Epithelial cell of proximal tubule (primary cell): Measurements from ENCODE around the gene POLD4. TPM values are rescaled to one million over a fixed set of nuclear protein-coding genes. Genes with fewer than 3 reads are reported as not detected.
A peak's percentile ranks its signal among the peaks of the same experiment; 100 is the strongest.

ENCODE experiments used
- DNase-seq: peaks from one replicate; pipeline ENCODE4 v3.0.0-alpha.2; 2011; ENCODE audit warnings: low read depth
- H3K4me3 ChIP-seq: 2 replicates; pipeline ENCODE4 v1.5.1; 2011; ENCODE audit warnings: low read depth, mild to moderate bottlenecking, low read length
- total RNA-seq: library from RNA; depleted of rRNA; stranded (reverse); fragments of >200 nt; gene quantifications from 2 replicates; pipeline ENCODE4 v1.2.3, GENCODE V29; 2015
- TF ChIP-seq, protein P1 (sequence below): conservative IDR thresholded peaks from 2 replicates; pipeline ENCODE4 v1.5.1; 2012; ENCODE audit warnings: low read depth, mild to moderate bottlenecking, low read length

The POLD4 gene
- total RNA-seq, 1 donor from 2014 or later, result 174 TPM

DNA sequence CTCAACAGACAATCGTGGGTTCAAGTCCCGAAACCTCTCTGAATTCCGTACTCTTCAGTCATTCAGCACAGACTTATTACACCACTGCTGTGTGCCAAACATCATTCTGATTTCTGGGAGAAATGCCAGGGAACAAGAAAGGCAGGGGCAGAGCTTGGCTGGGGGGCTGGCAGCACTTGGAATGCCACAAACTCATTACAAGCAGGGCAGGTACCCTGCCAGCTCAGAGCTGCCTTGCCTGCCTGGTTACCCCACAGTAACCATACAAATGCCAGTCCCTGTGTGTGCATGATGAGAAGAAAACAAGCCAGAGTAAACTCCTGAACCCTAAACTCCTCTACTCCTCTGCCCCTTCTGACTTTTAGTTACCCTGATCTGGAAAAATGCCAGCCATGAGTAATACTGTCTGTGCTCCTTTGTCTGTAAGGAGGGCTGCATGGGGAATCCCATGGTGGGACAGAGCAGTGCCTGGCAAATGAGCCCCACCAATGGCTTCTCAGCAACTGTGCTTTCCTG, 31.6 kb upstream of the POLD4 start:
- DNase-seq, result peak; percentile 83
- TF ChIP-seq, protein P1, sequence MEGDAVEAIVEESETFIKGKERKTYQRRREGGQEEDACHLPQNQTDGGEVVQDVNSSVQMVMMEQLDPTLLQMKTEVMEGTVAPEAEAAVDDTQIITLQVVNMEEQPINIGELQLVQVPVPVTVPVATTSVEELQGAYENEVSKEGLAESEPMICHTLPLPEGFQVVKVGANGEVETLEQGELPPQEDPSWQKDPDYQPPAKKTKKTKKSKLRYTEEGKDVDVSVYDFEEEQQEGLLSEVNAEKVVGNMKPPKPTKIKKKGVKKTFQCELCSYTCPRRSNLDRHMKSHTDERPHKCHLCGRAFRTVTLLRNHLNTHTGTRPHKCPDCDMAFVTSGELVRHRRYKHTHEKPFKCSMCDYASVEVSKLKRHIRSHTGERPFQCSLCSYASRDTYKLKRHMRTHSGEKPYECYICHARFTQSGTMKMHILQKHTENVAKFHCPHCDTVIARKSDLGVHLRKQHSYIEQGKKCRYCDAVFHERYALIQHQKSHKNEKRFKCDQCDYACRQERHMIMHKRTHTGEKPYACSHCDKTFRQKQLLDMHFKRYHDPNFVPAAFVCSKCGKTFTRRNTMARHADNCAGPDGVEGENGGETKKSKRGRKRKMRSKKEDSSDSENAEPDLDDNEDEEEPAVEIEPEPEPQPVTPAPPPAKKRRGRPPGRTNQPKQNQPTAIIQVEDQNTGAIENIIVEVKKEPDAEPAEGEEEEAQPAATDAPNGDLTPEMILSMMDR, result no peak
- H3K4me3 ChIP-seq, result no peak overlapping the region

DNA sequence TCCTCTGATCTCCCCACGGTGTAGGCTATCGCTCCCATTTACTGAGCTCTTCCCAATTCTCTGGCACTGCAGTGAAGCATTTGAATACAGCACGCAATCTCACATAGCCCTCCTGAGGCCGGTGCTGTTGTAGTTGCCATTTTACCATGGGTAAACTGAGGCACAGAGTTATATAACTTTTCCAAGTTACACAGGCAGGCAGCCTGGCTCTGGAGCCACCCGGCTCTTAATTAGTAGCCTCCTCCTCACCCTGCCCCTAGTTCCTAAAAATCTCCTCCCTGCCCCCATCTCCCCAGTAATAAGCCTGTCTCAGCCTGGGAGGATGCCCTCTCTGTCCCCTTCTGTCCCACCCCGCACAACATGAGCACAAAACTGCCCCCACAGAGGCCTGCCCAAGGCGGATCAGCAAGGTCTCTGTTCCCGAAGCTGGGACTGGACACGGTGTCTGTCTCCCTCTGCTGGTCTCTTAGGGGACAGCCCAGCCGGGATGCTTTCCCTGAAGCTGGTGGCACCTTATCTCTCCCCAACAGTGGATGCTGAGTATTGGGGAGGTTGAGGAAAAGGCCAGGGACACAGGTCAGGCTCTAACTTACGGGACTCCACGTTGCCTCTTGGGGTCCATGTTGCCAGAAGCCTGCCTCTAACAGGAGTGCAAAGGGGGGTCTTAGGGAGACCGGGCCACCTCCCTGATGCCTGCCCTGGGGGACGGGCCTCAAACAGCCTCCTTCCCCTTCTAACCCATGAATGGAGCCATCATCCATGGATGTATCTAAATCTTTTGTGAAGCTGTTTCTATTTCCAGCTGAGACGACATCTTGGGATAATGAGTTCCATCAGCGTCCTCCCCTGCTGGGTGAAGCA, 29.2 kb upstream of the POLD4 start:
- TF ChIP-seq, protein P1, result peak; percentile 99
- no peak for DNase-seq

DNA sequence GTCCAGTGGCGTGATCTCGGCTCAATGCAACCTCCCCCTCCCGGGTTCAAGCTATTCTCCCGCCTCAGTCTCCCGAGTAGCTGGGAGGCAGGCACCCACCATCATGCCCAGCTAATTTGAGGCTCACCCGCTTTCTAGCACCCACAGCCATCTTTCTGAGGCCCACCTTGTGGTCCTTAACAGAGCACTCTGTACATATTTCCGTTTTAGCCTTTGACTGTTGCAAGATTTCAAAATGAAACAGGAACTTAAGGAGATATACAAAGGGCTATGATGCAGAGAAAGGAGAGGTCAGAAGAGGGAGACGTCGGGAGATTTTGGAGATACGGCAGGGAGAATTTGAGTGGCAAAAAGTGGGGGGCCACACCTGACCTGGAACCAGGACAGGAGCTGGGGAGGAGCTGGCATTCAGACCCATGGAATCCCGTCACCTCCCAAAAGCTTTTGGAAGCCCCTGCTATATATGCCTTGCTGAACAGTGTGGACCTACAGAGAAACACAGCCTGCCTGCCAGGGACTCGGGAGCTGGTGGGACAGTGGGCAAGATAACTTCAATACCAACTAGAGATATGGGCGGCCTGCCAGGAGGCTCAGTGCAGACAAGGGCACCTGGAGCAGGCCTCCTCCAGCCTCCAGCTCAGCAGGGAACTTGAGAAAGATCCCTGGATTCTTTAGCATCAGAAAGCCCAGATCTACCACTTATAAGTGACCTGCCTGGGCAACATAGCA, 28.1 kb upstream of the POLD4 start:
- DNase-seq, result no peak
- TF ChIP-seq, protein P1, result no peak
- no peak overlapping the region for H3K4me3 ChIP-seq

More for the DNA sequence above, 29.2 kb upstream of the POLD4 start:
- H3K4me3 ChIP-seq, result no peak overlapping the region

DNA sequence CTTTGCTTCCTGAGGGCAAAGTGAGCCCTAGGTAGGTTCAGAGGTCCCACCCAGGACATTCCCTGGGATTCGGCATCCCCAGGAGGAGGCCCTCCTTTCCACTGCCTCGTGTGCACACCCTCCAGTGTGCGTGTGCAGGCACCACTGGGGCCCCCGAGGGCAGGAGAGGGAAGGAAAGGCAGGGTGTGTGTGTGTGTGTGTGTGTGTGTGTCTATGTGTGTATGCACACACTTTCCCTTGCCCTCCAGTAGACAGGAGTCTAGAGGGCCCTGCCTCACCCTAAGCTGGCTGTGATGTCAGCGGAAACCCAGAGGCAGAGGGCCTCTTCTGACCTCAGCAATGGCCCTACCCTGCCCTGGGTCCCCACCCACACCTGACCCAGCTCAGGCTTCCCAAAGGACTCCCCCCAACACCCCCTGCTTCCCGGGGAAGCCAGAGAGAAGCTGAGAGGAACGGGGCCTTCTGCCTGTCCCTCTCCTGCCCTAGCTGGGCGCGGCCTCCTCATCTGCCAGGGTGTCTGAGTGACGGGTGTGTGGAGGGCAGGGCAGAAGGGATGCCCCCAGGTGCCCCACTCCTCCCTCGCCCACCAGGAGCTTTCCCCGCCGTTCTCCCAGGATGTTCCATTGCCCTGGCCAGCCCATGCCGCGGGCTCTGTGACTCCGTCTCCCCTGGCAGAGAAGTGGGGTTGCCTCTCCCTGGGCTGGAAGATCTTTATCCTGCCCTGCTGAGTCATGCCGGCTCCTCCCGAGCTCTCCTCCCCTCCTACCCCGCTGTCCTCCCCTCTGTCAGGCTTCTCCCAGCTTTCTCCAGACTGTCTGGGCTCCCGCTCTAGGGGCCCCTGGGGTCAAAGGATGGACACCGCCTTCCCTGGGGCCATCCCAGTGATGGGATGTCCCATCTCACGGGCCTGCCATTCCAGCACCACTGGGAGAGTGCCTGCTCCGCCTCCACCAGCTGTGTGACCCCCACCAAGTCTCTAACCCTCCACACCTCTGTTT, 26.0 kb upstream of the POLD4 start:
- H3K4me3 ChIP-seq, result no peak overlapping the region
- DNase-seq, result no peak
- TF ChIP-seq, protein P1, result no peak

DNA sequence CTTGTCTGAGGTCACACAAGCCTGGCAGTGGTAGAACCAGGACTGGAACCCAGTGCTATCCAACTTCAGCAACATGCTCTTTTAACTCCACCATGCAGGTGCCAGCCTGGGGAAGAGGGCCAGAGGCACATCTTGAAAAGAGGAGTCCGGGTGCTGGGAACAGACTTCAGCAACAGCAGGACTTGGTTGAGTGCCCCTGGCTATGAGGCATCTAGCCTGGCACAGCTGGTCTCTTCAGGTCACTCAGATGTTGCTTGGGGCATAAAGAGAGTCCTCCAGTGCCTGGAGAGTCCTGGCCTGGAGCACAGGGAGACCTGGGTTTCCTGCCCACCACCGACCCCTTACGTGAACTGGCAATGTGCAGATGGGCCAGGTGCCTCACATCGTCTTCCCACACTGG, 25.2 kb upstream of the POLD4 start:
- TF ChIP-seq, protein P1, result no peak
- H3K4me3 ChIP-seq, result no peak overlapping the region
- DNase-seq, result no peak
